Measurements from ENCODE around the gene PXK.

DNA sequence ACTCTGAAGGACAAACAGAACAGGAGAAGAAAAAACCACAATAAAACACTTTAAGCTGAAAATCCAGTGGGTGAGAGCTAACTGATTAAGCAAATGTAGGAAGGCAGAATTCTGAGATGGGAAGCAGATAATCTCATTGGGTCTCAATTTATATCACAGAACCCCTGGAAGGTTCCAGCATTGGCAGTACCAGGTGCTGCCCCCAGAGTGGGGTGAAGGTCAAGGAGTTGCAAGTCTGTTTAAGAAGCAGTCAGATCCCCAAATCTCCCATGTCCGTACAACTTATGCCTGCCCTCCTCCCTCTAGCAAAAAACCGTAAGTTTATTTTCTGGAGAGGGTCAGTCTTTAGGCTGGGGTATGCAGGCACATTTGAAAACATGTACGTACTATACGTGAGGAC, 45.1 kb downstream of the PXK start:
- TF ChIP-seq, protein P1, sequence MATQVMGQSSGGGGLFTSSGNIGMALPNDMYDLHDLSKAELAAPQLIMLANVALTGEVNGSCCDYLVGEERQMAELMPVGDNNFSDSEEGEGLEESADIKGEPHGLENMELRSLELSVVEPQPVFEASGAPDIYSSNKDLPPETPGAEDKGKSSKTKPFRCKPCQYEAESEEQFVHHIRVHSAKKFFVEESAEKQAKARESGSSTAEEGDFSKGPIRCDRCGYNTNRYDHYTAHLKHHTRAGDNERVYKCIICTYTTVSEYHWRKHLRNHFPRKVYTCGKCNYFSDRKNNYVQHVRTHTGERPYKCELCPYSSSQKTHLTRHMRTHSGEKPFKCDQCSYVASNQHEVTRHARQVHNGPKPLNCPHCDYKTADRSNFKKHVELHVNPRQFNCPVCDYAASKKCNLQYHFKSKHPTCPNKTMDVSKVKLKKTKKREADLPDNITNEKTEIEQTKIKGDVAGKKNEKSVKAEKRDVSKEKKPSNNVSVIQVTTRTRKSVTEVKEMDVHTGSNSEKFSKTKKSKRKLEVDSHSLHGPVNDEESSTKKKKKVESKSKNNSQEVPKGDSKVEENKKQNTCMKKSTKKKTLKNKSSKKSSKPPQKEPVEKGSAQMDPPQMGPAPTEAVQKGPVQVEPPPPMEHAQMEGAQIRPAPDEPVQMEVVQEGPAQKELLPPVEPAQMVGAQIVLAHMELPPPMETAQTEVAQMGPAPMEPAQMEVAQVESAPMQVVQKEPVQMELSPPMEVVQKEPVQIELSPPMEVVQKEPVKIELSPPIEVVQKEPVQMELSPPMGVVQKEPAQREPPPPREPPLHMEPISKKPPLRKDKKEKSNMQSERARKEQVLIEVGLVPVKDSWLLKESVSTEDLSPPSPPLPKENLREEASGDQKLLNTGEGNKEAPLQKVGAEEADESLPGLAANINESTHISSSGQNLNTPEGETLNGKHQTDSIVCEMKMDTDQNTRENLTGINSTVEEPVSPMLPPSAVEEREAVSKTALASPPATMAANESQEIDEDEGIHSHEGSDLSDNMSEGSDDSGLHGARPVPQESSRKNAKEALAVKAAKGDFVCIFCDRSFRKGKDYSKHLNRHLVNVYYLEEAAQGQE (IDR thresholded peaks at IDR 0.05; ENCODE audit: low read depth), result no peak
- TF ChIP-seq FOXM1 (IDR thresholded peaks at IDR 0.05; ENCODE audit: borderline replicate concordance, low read depth), result no peak

Measured in Ishikawa (cell line).